Gastrocnemius medialis (tissue), 4 donors: ENCODE results near the gene TNN.

ENCODE experiments used
- CTCF ChIP-seq, 5 experiments: fragments of 450-650 bp in 3 of 5; fragments of 200-600 bp in 2 of 5; sonication (generic) in 2 of 5; IDR thresholded peaks in 4 of 5; conservative IDR thresholded peaks in 1 of 5; 1 replicate in 4 of 5; 2 replicates in 1 of 5; pipeline ENCODE4 v1.5.1; 2016 to 2019; ENCODE audit warnings: antibody characterized with exemption in 5 of 5, mild to moderate bottlenecking in 3 of 5, moderate library complexity in 3 of 5
- POLR2A ChIP-seq, 2 donors: fragments of 450-650 bp; IDR thresholded peaks; one replicate each; pipeline ENCODE4 v1.6.1; 2017; ENCODE audit warnings: antibody characterized with exemption in 2 of 2, mild to moderate bottlenecking in 2 of 2, moderate library complexity in 2 of 2

- no peak for TF ChIP-seq CTCF (IDR thresholded peaks at IDR 0.05 in 4 of 5, conservative IDR thresholded peaks at IDR 0.05 in 1 of 5)
- no peak for TF ChIP-seq POLR2A (IDR thresholded peaks at IDR 0.05)
Observed at GRCh38 chr1:175042650-175043049, 25.0 kb upstream of the TNN start.
